ENCODE results near the gene KRTAP5-2.
A peak's percentile ranks its signal among the peaks of the same experiment; 100 is the strongest.
"Not testable (repeated sequence)": the region's sequence is repeated elsewhere in the genome, so short reads cannot be mapped to it uniquely, and the experiment has no call there.

Gene KRTAP5-2

GRCh38 chr11:1597331-1597993, 632 bp downstream of the KRTAP5-2 start:
- no peak overlapping the region for H3K4me3 ChIP-seq (ENCODE audit: low read depth, low read length)

GRCh38 chr11:1596576-1597121, 1.4 kb downstream of the KRTAP5-2 start:
- DNase-seq (ENCODE audit: low read depth), result not testable (repeated sequence)

More at GRCh38 chr11:1597331-1597993, 632 bp downstream of the KRTAP5-2 start:
- no peak for DNase-seq (ENCODE audit: low read depth)

GRCh38 chr11:1595994-1596575, 2.0 kb downstream of the KRTAP5-2 start:
- not testable (repeated sequence) for DNase-seq (ENCODE audit: low read depth); H3K4me3 ChIP-seq (ENCODE audit: low read depth, low read length)

More at GRCh38 chr11:1596576-1597121, 1.4 kb downstream of the KRTAP5-2 start:
- H3K4me3 ChIP-seq (ENCODE audit: low read depth, low read length), result not testable (repeated sequence)

- no peak for DNase-seq (ENCODE audit: low read depth)
- H3K4me3 ChIP-seq (ENCODE audit: low read depth, low read length), result no peak overlapping the region
Observed at GRCh38 chr11:1592628-1593027, 5.5 kb downstream of the KRTAP5-2 start.

- no peak for DNase-seq (ENCODE audit: low read depth)
- H3K4me3 ChIP-seq (ENCODE audit: low read depth, low read length), result no peak overlapping the region
Observed at GRCh38 chr11:1589996-1590395, 8.1 kb downstream of the KRTAP5-2 start.

- not testable (repeated sequence) for DNase-seq (ENCODE audit: low read depth); H3K4me3 ChIP-seq (ENCODE audit: low read depth, low read length)
Observed at GRCh38 chr11:1589191-1589963, 8.7 kb downstream of the KRTAP5-2 start.

GRCh38 chr11:1586699-1587098, 11.4 kb downstream of the KRTAP5-2 start:
- no peak for DNase-seq (ENCODE audit: low read depth)
- H3K4me3 ChIP-seq (ENCODE audit: low read depth, low read length), result no peak overlapping the region

GRCh38 chr11:1584661-1585370, 13.3 kb downstream of the KRTAP5-2 start, which contains the start of gene KRTAP5-1:
Gene KRTAP5-1 (minus strand): TSS chr11:1585283. CDS start chr11:1585249, 34 bp downstream.
- not testable (repeated sequence) for DNase-seq (ENCODE audit: low read depth); H3K4me3 ChIP-seq (ENCODE audit: low read depth, low read length)

GRCh38 chr11:1582909-1583308, 15.2 kb downstream of the KRTAP5-2 start:
- H3K4me3 ChIP-seq (ENCODE audit: low read depth, low read length); DNase-seq (ENCODE audit: low read depth): not testable (repeated sequence)

GRCh38 chr11:1581976-1582375, 16.1 kb downstream of the KRTAP5-2 start:
- no peak overlapping the region for H3K4me3 ChIP-seq (ENCODE audit: low read depth, low read length)
- no peak for DNase-seq (ENCODE audit: low read depth)

GRCh38 chr11:1576825-1577224, 21.3 kb downstream of the KRTAP5-2 start:
- H3K4me3 ChIP-seq (ENCODE audit: low read depth, low read length), result no peak overlapping the region

GRCh38 chr11:1575756-1576155, 22.3 kb downstream of the KRTAP5-2 start:
- H3K4me3 ChIP-seq (ENCODE audit: low read depth, low read length); DNase-seq (ENCODE audit: low read depth): not testable (repeated sequence)

More at GRCh38 chr11:1576825-1577224, 21.3 kb downstream of the KRTAP5-2 start:
- no peak for DNase-seq (ENCODE audit: low read depth)

GRCh38 chr11:1574933-1575242, 23.2 kb downstream of the KRTAP5-2 start:
- DNase-seq (ENCODE audit: low read depth), result no peak
- H3K4me3 ChIP-seq (ENCODE audit: low read depth, low read length), result no peak overlapping the region

- no peak overlapping the region for H3K4me3 ChIP-seq (ENCODE audit: low read depth, low read length)
- DNase-seq (ENCODE audit: low read depth), result no peak
Observed at GRCh38 chr11:1574238-1574932, 23.7 kb downstream of the KRTAP5-2 start.

- H3K4me3 ChIP-seq (ENCODE audit: low read depth, low read length), result no peak overlapping the region
- DNase-seq (ENCODE audit: low read depth), result no peak
Observed at GRCh38 chr11:1573903-1574237, 24.2 kb downstream of the KRTAP5-2 start.

- no peak for DNase-seq (ENCODE audit: low read depth)
- no peak overlapping the region for H3K4me3 ChIP-seq (ENCODE audit: low read depth, low read length)
Observed at GRCh38 chr11:1573077-1573902, 24.8 kb downstream of the KRTAP5-2 start.

GRCh38 chr11:1572197-1573076, 25.7 kb downstream of the KRTAP5-2 start, which contains the start of gene DUSP8:
Gene DUSP8 (minus strand): TSS chr11:1572271. CDS start chr11:1565826, 6,445 bp downstream.
- peak within 1 kb of the TSS; percentile 54 for H3K4me3 ChIP-seq (ENCODE audit: low read depth, low read length)
- DNase-seq (ENCODE audit: low read depth), result peak; percentile 25

Data from skeletal muscle cell (primary cell).